HG03442 (cell line): Measurements from ENCODE around the gene FAN1.
A peak's percentile ranks its signal among the peaks of the same experiment; 100 is the strongest.
"Not testable (repeated sequence)": the region's sequence is repeated elsewhere in the genome, so short reads cannot be mapped to it uniquely, and the experiment has no call there.

Experiments
- ATAC-seq: cut with Tn5 transposase; IDR thresholded peaks from one replicate; pipeline ENCODE4 v1.9.1; 2021; ENCODE audit warnings: mild to moderate bottlenecking, moderate library complexity; ENCODE audit not compliant: unreplicated experiment

Gene FAN1

GRCh38 chr15:30903497-30904187 lies at the start of gene FAN1:
Gene FAN1 (plus strand): TSS chr15:30903915. CDS start chr15:30904664, 749 bp downstream.
- ATAC-seq = peak; percentile 90

- no peak for ATAC-seq
These were observed 44.4 kb upstream of the FAN1 start for GRCh38 chr15:30859091-30859874.

- ATAC-seq = no peak
These were observed 38.5 kb upstream of the FAN1 start for GRCh38 chr15:30865257-30865656.

- no peak for ATAC-seq
These were observed 33.0 kb upstream of the FAN1 start for GRCh38 chr15:30870681-30871080.

GRCh38 chr15:30872341-30872748 lies 31.4 kb upstream of the FAN1 start:
- no peak for ATAC-seq

- ATAC-seq = no peak
These were observed 26.6 kb upstream of the FAN1 start for GRCh38 chr15:30877070-30877469.

- no peak for ATAC-seq
These were observed 25.2 kb upstream of the FAN1 start for GRCh38 chr15:30878515-30878914.

GRCh38 chr15:30882849-30883433 lies 20.8 kb upstream of the FAN1 start:
- ATAC-seq = no peak

GRCh38 chr15:30883666-30884065 lies 20.0 kb upstream of the FAN1 start:
- ATAC-seq = not testable (repeated sequence)

- ATAC-seq = no peak
These were observed 17.9 kb upstream of the FAN1 start for GRCh38 chr15:30885814-30886213.

GRCh38 chr15:30889196-30889595 lies 14.5 kb upstream of the FAN1 start:
- ATAC-seq = no peak

- no peak for ATAC-seq
These were observed 8.1 kb upstream of the FAN1 start for GRCh38 chr15:30895461-30896210.

GRCh38 chr15:30896211-30896606 lies 7.5 kb upstream of the FAN1 start:
- ATAC-seq = no peak

GRCh38 chr15:30901889-30902288 lies 1.8 kb upstream of the FAN1 start:
- ATAC-seq = no peak

GRCh38 chr15:30904812-30905211 lies 1.1 kb downstream of the FAN1 start:
- no peak for ATAC-seq

GRCh38 chr15:30905821-30906220 lies 2.1 kb downstream of the FAN1 start:
- ATAC-seq = no peak

GRCh38 chr15:30906366-30906765 lies 2.7 kb downstream of the FAN1 start:
- no peak for ATAC-seq

GRCh38 chr15:30913761-30914160 lies 10.0 kb downstream of the FAN1 start:
- no peak for ATAC-seq

GRCh38 chr15:30917013-30917412 lies 13.3 kb downstream of the FAN1 start:
- no peak for ATAC-seq

- no peak for ATAC-seq
These were observed 14.0 kb downstream of the FAN1 start for GRCh38 chr15:30917675-30918074.

- no peak for ATAC-seq
These were observed 14.7 kb downstream of the FAN1 start for GRCh38 chr15:30918366-30918765.
